Neural crest cell (in vitro differentiated cells): ENCODE measurements around the gene SLC6A5. TPM values are rescaled to one million over a fixed set of nuclear protein-coding genes. Genes with fewer than 3 reads are reported as not detected.

Experiments
- DNase-seq: peaks from one replicate; pipeline ENCODE4 v3.0.0; 2021; ENCODE audit warnings: low read depth, mixed read lengths, low spot score
- H3K27ac Mint-ChIP-seq: one replicate; pipeline ENCODE4 v1.8.0; 2021; ENCODE audit warnings: mild to moderate bottlenecking, mixed read lengths; ENCODE audit not compliant: unreplicated experiment
- H3K27me3 Mint-ChIP-seq: 2 replicates; pipeline ENCODE4 v1.8.0; 2021; ENCODE audit warnings: low read depth, mild to moderate bottlenecking, mixed read lengths
- H3K36me3 Mint-ChIP-seq: 2 replicates; pipeline ENCODE4 v1.8.0; 2021; ENCODE audit warnings: low read depth, mild to moderate bottlenecking, mixed read lengths
- H3K4me1 Mint-ChIP-seq: 2 replicates; pipeline ENCODE4 v1.8.0; 2021; ENCODE audit warnings: mixed read lengths
- H3K4me3 Mint-ChIP-seq: one replicate; pipeline ENCODE4 v1.8.0; 2021; ENCODE audit warnings: mild to moderate bottlenecking, mixed read lengths
- H3K9me3 Mint-ChIP-seq: 2 replicates; pipeline ENCODE4 v1.8.0; 2021; ENCODE audit warnings: mixed read lengths
- total RNA-seq: library from RNA; stranded (reverse); gene quantifications from 2 replicates; pipeline ENCODE4 v1.2.1, GENCODE V29; 2021
- TF ChIP-seq, protein P1 (sequence below): fragments of 200-600 bp; sonication (generic); conservative IDR thresholded peaks from 2 replicates; pipeline ENCODE4 v1.5.0; 2021; ENCODE audit warnings: antibody characterized with exemption, mild to moderate bottlenecking

Gene SLC6A5
- total RNA-seq, 1 donor from 2014 or later: 0.05 TPM

DNA sequence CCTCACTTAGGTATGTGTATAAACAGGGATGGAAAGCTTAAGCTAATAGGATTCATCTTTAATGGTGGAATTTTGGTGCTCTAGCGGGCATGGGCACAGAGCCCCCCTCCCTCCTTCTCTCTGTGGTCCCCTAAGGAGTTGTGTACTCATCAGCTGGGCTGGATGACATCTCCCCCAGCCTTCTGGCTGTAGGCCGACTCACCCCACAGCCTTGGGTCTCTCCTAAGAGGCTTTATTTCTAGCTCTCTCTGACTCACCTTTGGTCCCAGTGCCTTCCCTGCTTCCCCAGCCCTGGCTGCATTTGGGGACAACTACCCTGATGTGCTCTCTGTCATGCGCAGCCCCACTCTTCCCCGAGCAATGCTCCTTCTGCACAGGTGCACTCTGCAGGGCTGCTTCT, 26.9 kb downstream of the SLC6A5 start:
- Mint-ChIP-seq H3K27ac (no peak overlapping the region), H3K4me3 (no peak overlapping the region), H3K4me1 (no peaks in the 10 kb centered on the region), H3K36me3 (no peaks in the 10 kb centered on the region), H3K9me3 (no peaks in the 10 kb centered on the region), H3K27me3 (peaks cover 28% of the 10 kb centered on the region)
- DNase-seq: no peak
- TF ChIP-seq, protein P1, sequence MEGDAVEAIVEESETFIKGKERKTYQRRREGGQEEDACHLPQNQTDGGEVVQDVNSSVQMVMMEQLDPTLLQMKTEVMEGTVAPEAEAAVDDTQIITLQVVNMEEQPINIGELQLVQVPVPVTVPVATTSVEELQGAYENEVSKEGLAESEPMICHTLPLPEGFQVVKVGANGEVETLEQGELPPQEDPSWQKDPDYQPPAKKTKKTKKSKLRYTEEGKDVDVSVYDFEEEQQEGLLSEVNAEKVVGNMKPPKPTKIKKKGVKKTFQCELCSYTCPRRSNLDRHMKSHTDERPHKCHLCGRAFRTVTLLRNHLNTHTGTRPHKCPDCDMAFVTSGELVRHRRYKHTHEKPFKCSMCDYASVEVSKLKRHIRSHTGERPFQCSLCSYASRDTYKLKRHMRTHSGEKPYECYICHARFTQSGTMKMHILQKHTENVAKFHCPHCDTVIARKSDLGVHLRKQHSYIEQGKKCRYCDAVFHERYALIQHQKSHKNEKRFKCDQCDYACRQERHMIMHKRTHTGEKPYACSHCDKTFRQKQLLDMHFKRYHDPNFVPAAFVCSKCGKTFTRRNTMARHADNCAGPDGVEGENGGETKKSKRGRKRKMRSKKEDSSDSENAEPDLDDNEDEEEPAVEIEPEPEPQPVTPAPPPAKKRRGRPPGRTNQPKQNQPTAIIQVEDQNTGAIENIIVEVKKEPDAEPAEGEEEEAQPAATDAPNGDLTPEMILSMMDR: no peak

GRCh38 chr11:20627026-20627425, 27.6 kb downstream of the SLC6A5 start:
- H3K27me3 Mint-ChIP-seq: peaks cover 21% of the 10 kb centered on the region

GRCh38 chr11:20627701-20628100, 28.3 kb downstream of the SLC6A5 start:
- no peaks in the 10 kb centered on the region for H3K4me1 Mint-ChIP-seq
- no peaks in the 10 kb centered on the region for H3K36me3 Mint-ChIP-seq
- TF ChIP-seq, protein P1: no peak
- DNase-seq: no peak
- H3K9me3 Mint-ChIP-seq: no peaks in the 10 kb centered on the region
- no peak overlapping the region for H3K4me3 Mint-ChIP-seq
- no peak overlapping the region for H3K27ac Mint-ChIP-seq
- H3K27me3 Mint-ChIP-seq: peaks cover 18% of the 10 kb centered on the region

More at GRCh38 chr11:20627026-20627425, 27.6 kb downstream of the SLC6A5 start:
- Mint-ChIP-seq H3K27ac (no peak overlapping the region), H3K9me3 (no peaks in the 10 kb centered on the region), H3K4me1 (no peaks in the 10 kb centered on the region), H3K4me3 (no peak overlapping the region), H3K36me3 (no peaks in the 10 kb centered on the region)
- TF ChIP-seq, protein P1: no peak
- no peak for DNase-seq

- no peaks in the 10 kb centered on the region for H3K4me1 Mint-ChIP-seq
- no peaks in the 10 kb centered on the region for H3K9me3 Mint-ChIP-seq
- H3K36me3 Mint-ChIP-seq: no peaks in the 10 kb centered on the region
- DNase-seq: no peak
- TF ChIP-seq, protein P1: no peak
- H3K27ac Mint-ChIP-seq: no peak overlapping the region
- H3K27me3 Mint-ChIP-seq: peaks cover 4% of the 10 kb centered on the region
- H3K4me3 Mint-ChIP-seq: no peak overlapping the region
Observed at GRCh38 chr11:20631519-20632168, 32.2 kb downstream of the SLC6A5 start.

DNA sequence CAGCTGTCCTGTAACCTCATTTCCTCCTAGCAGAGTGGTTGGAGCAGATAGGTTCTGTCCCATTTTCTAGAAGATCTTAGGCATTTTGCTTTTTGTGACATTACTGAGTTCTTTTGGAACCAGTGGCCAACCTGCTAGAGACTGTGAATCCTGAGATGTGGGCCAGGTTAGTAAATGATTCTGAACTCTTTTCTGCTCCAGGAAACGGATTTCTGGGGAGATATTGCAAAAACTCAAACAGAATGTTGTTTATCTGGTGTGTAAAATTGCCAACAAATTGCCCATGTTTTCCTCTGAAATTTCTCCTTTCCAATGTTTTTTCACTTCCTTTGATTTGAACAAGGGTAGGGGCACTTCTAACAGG, 32.7 kb downstream of the SLC6A5 start:
- Mint-ChIP-seq H3K4me1 (no peaks in the 10 kb centered on the region), H3K36me3 (no peaks in the 10 kb centered on the region), H3K27ac (no peak overlapping the region), H3K27me3 (peaks cover 4% of the 10 kb centered on the region), H3K9me3 (no peaks in the 10 kb centered on the region), H3K4me3 (no peak overlapping the region)
- TF ChIP-seq, protein P1: no peak
- DNase-seq: no peak
